B cell (primary cell): ENCODE measurements around the gene ZNF408. TPM values are rescaled to one million over a fixed set of nuclear protein-coding genes. Genes with fewer than 3 reads are reported as not detected.
"Not testable (repeated sequence)": the region's sequence is repeated elsewhere in the genome, so short reads cannot be mapped to it uniquely, and the experiment has no call there.

Source experiments
- ATAC-seq: fragments of 200-7000 bp; cut with Tn5 transposase; one replicate; pipeline ENCODE4 v1.10.0; 2021; ENCODE audit warnings: low read depth, mild to moderate bottlenecking, moderate number of reproducible peaks, moderate library complexity
- CTCF ChIA-PET: fragments of 350-600 bp; sonication (Branson Sonifier 250); formaldehyde crosslinking; loops from one replicate; lab custom pipeline; 2021; ENCODE audit warnings: antibody characterized with exemption, inconsistent platforms; lab: Charles Lee
- POLR2A ChIA-PET: fragments of 350-600 bp; sonication (Branson Sonifier 250); formaldehyde crosslinking; loops from one replicate; lab custom pipeline; 2021; ENCODE audit warnings: antibody characterized with exemption; lab: Charles Lee
- DNase-seq: peaks from one replicate; pipeline ENCODE4 v3.0.0; 2013
- H2AFZ ChIP-seq: 2 replicates; pipeline ENCODE4 v1.6.1; 2012; ENCODE audit warnings: mild to moderate bottlenecking, low read depth, low read length; ENCODE audit not compliant: insufficient read depth, poor library complexity, severe bottlenecking
- H3K27ac ChIP-seq, 2 donors: 1 replicate in 1 of 2; 2 replicates in 1 of 2; pipeline ENCODE4 v1.5.1; 2012 to 2013; ENCODE audit warnings: low read length in 2 of 2, mild to moderate bottlenecking in 2 of 2, moderate library complexity in 1 of 2
- H3K27me3 ChIP-seq, 4 experiments: fragments of 200-600 bp in 1 of 4; sonication (generic) in 1 of 4; replicated peaks in 1 of 4; 1 replicate in 2 of 4; 2 replicates in 2 of 4; pipeline versions ENCODE4 v1.6.1 to v1.7.0; 2013 to 2016; ENCODE audit warnings: low read length in 3 of 4, mild to moderate bottlenecking in 2 of 4, mixed read lengths in 1 of 4, moderate library complexity in 1 of 4; ENCODE audit not compliant: insufficient read depth in 4 of 4, control insufficient read depth in 3 of 4; ENCODE audit errors: control extremely low read depth in 1 of 4
- H3K36me3 ChIP-seq, 2 experiments: replicated peaks in 1 of 2; 1 replicate in 1 of 2; 2 replicates in 1 of 2; pipeline versions ENCODE4 v1.6.1 to v1.7.1; 2013; ENCODE audit warnings: low read length in 1 of 2; ENCODE audit not compliant: insufficient read depth in 2 of 2, control insufficient read depth in 1 of 2; ENCODE audit errors: control extremely low read depth in 1 of 2, extremely low read depth in 1 of 2
- H3K4me1 ChIP-seq, 2 donors: fragments of 200-600 bp in 1 of 2; sonication (generic) in 1 of 2; 1 replicate in 1 of 2; 2 replicates in 1 of 2; pipeline versions ENCODE4 v1.5.1 to v1.6.1; 2013 to 2017; ENCODE audit warnings: low read length in 2 of 2; ENCODE audit not compliant: control insufficient read depth in 2 of 2, insufficient read depth in 2 of 2
- H3K4me2 ChIP-seq: replicated peaks from 2 replicates; pipeline ENCODE3; 2012; ENCODE audit warnings: mild to moderate bottlenecking, low read depth, low read length; ENCODE audit not compliant: poor library complexity, severe bottlenecking
- H3K4me3 ChIP-seq, 5 experiments: fragments of 200-600 bp in 1 of 5; sonication (generic) in 1 of 5; 1 replicate in 3 of 5; 2 replicates in 2 of 5; pipeline versions ENCODE4 v1.5.1 to v1.7.0; 2011 to 2016; ENCODE audit warnings: low read length in 4 of 5, mild to moderate bottlenecking in 4 of 5, low read depth in 2 of 5, control low read depth in 1 of 5, moderate library complexity in 1 of 5; ENCODE audit not compliant: insufficient read depth in 1 of 5; ENCODE audit errors: control extremely low read depth in 1 of 5, extremely low read depth in 1 of 5
- H3K79me2 ChIP-seq: fragments of 200-600 bp; sonication (generic); one replicate; pipeline ENCODE4 v1.6.0; 2016; ENCODE audit warnings: low read length; ENCODE audit not compliant: control insufficient read depth, insufficient read depth
- H3K9ac ChIP-seq: fragments of 200-600 bp; sonication (generic); 2 replicates; pipeline ENCODE4 v1.6.1; 2017; ENCODE audit warnings: mild to moderate bottlenecking, low read length, moderate library complexity
- H3K9me3 ChIP-seq, 3 donors: one replicate each; pipeline versions ENCODE4 v1.6.1 to v1.7.1; 2013; ENCODE audit warnings: low read length in 2 of 3; ENCODE audit not compliant: control insufficient read depth in 2 of 3, insufficient read depth in 1 of 3; ENCODE audit errors: control extremely low read depth in 1 of 3
- H4K20me1 ChIP-seq: 2 replicates; pipeline ENCODE4 v1.6.0; 2012; ENCODE audit warnings: mild to moderate bottlenecking, low read length; ENCODE audit not compliant: insufficient read depth, control insufficient read depth, poor library complexity, severe bottlenecking
- H3K27ac Mint-ChIP-seq: one replicate; pipeline ENCODE4 v1.8.0; 2021; ENCODE audit warnings: mixed read lengths
- H3K27me3 Mint-ChIP-seq: one replicate; pipeline ENCODE4 v1.8.0; 2021; ENCODE audit warnings: mixed read lengths
- H3K4me1 Mint-ChIP-seq: one replicate; pipeline ENCODE4 v1.8.0; 2021; ENCODE audit warnings: mixed read lengths
- H3K4me3 Mint-ChIP-seq: one replicate; pipeline ENCODE4 v1.8.0; 2021; ENCODE audit warnings: mixed read lengths
- H3K9me3 Mint-ChIP-seq: one replicate; pipeline ENCODE4 v1.8.0; 2022; ENCODE audit warnings: mixed read lengths; ENCODE audit not compliant: insufficient read depth
- CTCF ChIP-seq: fragments of 200-600 bp; IDR thresholded peaks from one replicate; pipeline ENCODE4 v1.8.0; 2022; ENCODE audit warnings: antibody characterized with exemption, mild to moderate bottlenecking
- EZH2 ChIP-seq: IDR thresholded peaks from 2 replicates; pipeline ENCODE4 v1.6.1; 2012; ENCODE audit warnings: borderline replicate concordance, low read depth, mild to moderate bottlenecking, moderate library complexity, low read length; ENCODE audit not compliant: insufficient read depth, poor library complexity, severe bottlenecking
- WGBS: methylation state at CpG from one replicate; pipeline ENCODE4 v1.1.5; 2013; ENCODE audit warnings: missing lambda C conversion rate; ENCODE audit not compliant: insufficient coverage; 5-methylcytosine and 5-hydroxymethylcytosine counted together
- intact Hi-C: fragments of 100-400 bp; cut with micrococcal nuclease; formaldehyde crosslinking; loops from one replicate; pipeline ENCODE4 v1.10.0; 2022
- polyA plus RNA-seq: library from polyadenylated mRNA; depleted of rRNA; stranded (reverse); fragments of >200 nt; gene quantifications from 2 replicates; pipeline ENCODE4 v1.2.3, GENCODE V29; 2012
- total RNA-seq, 2 donors: library from RNA; stranded (reverse); fragments of 120-200 nt in 1 of 2; gene quantifications; 1 replicate in 1 of 2; 2 replicates in 1 of 2; pipeline versions ENCODE4 v1.2.3 to v1.2.4, GENCODE V29; 2013 to 2022

The ZNF408 gene
- total and polyA plus RNA-seq, 2 donors (not counting 1 experiment from before 2014, with no cell fraction given) = 8.3 to 22.3 TPM

- H4K20me1 ChIP-seq = no peaks in the 10 kb centered on the region
- no peaks in the 10 kb centered on the region for H3K4me1 ChIP-seq
- H3K4me1 Mint-ChIP-seq = no peaks in the 10 kb centered on the region
- CTCF ChIA-PET = interaction anchor here (0.6 kb wide), 1 partner anchor 1986 kb away, joined by 4 read pairs; no protein-coding TSS in a partner anchor
- no peaks in the 10 kb centered on the region for H3K27me3 ChIP-seq
- no peaks in the 10 kb centered on the region for H3K9me3 Mint-ChIP-seq
- H3K9me3 ChIP-seq = no peaks in the 10 kb centered on the region
- H3K4me2 ChIP-seq = no peak overlapping the region
- H3K4me3 Mint-ChIP-seq = no peak overlapping the region
- no peak overlapping the region for H3K27ac Mint-ChIP-seq
- intact Hi-C loops = no loop called here
- no peaks in the 10 kb centered on the region for H3K79me2 ChIP-seq
- ATAC-seq = no peak
- H3K27ac ChIP-seq = no peak overlapping the region
- H2AFZ ChIP-seq = no peak overlapping the region
- H3K27me3 Mint-ChIP-seq = no peaks in the 10 kb centered on the region
- POLR2A ChIA-PET = no interaction called here
- no peak for DNase-seq
- TF ChIP-seq EZH2 (no peak), CTCF (no peak)
- H3K4me3 ChIP-seq = no peak overlapping the region
- no peak overlapping the region for H3K9ac ChIP-seq
- H3K36me3 ChIP-seq = peaks cover 0 to 3% of the 10 kb centered on the region in 2 experiments
- whole genome bisulfite sequencing = 89% methylated on average over 4 of the region's 7 CpGs
Observed at GRCh38 chr11:46712874-46713576, 12.2 kb downstream of the ZNF408 start.

- H3K4me1 ChIP-seq, H3K36me3 ChIP-seq, H2AFZ ChIP-seq, intact Hi-C loops, POLR2A ChIA-PET, DNase-seq, H3K9me3 Mint-ChIP-seq, H3K4me1 Mint-ChIP-seq, H3K27ac Mint-ChIP-seq, H3K4me3 Mint-ChIP-seq, H3K27me3 Mint-ChIP-seq, CTCF ChIA-PET, H3K4me3 ChIP-seq, H3K79me2 ChIP-seq, H3K27me3 ChIP-seq, H3K9me3 ChIP-seq, H3K4me2 ChIP-seq, ATAC-seq, H3K9ac ChIP-seq, H4K20me1 ChIP-seq, H3K27ac ChIP-seq: not testable (repeated sequence)
- WGBS = no CpG with 5 or more reads among the region's 2 CpGs
Observed at GRCh38 chr11:46717825-46718154, 17.0 kb downstream of the ZNF408 start.
